Spleen (tissue), 11 donors: Measurements from ENCODE around the gene PWP2. TPM values are rescaled to one million over a fixed set of nuclear protein-coding genes. Genes with fewer than 3 reads are reported as not detected.
"Not testable (repeated sequence)": the region's sequence is repeated elsewhere in the genome, so short reads cannot be mapped to it uniquely, and the experiment has no call there.

Source experiments
- DNase-seq: peaks from one replicate; pipeline ENCODE4 v3.0.0-alpha.2; 2020
- H3K27ac ChIP-seq, 8 donors: fragments of 200-600 bp; sonication (generic) in 7 of 8; 1 replicate in 4 of 8; 2 replicates in 4 of 8; pipeline versions ENCODE4 v1.5.0 to v1.8.0; 2016 to 2021; ENCODE audit warnings: inconsistent platforms in 4 of 8, mild to moderate bottlenecking in 4 of 8, moderate library complexity in 1 of 8
- H3K27me3 ChIP-seq, 7 donors: fragments of 200-600 bp; sonication (generic) in 6 of 7; replicated peaks in 1 of 7; 1 replicate in 4 of 7; 2 replicates in 3 of 7; pipeline versions ENCODE4 v1.5.0 to v1.8.0; 2016 to 2021; ENCODE audit warnings: inconsistent platforms in 3 of 7, mild to moderate bottlenecking in 1 of 7
- H3K36me3 ChIP-seq, 6 donors: fragments of 200-600 bp; sonication (generic) in 5 of 6; 1 replicate in 4 of 6; 2 replicates in 2 of 6; pipeline versions ENCODE4 v1.5.0 to v1.8.0; 2016 to 2021; ENCODE audit warnings: inconsistent platforms in 2 of 6
- H3K4me1 ChIP-seq, 6 donors: fragments of 200-600 bp; sonication (generic) in 5 of 6; 1 replicate in 3 of 6; 2 replicates in 3 of 6; pipeline versions ENCODE4 v1.5.0 to v1.8.0; 2016 to 2021; ENCODE audit warnings: inconsistent platforms in 3 of 6
- H3K4me3 ChIP-seq, 8 donors: fragments of 200-600 bp; sonication (generic) in 7 of 8; 1 replicate in 4 of 8; 2 replicates in 4 of 8; pipeline versions ENCODE4 v1.5.0 to v1.8.0; 2016 to 2021; ENCODE audit warnings: inconsistent platforms in 4 of 8, mild to moderate bottlenecking in 4 of 8, moderate library complexity in 2 of 8
- H3K9me3 ChIP-seq, 8 donors: fragments of 200-600 bp; sonication (generic) in 7 of 8; 1 replicate in 4 of 8; 2 replicates in 4 of 8; pipeline versions ENCODE4 v1.5.0 to v1.8.0; 2016 to 2021; ENCODE audit warnings: inconsistent platforms in 4 of 8
- WGBS, 5 donors: extraction: QIAGEN DNeasy Blood & Tissue Kit in 3 of 5; methylation state at CpG; one replicate each; pipeline versions ENCODE4 v1.1.5 to v1.1.7; 2013 to 2018; 5-methylcytosine and 5-hydroxymethylcytosine counted together
- intact Hi-C: fragments of 100-400 bp; cut with DNase I; formaldehyde crosslinking; loops from one replicate; pipeline ENCODE4 v1.15.0; 2023; ENCODE audit warnings: low total_unique reads
- polyA plus RNA-seq, 3 donors: library from polyadenylated mRNA; stranded (reverse); fragments of 200-250 nt; gene quantifications; one replicate each; pipeline ENCODE4 v1.2.1, GENCODE V29; 2013
- total RNA-seq, 7 donors: library from RNA; depleted of rRNA in 3 of 7; stranded (reverse); fragments of >200 nt in 3 of 7; fragmentation: NEBNext Ultra II Directional in 4 of 7; extraction: Animal tissue kit (Norgen Biotek cat#: 25700) in 4 of 7; gene quantifications; one replicate each; pipeline versions ENCODE4 v1.1.0 to v1.2.1, GENCODE V29; 2016 to 2021
- TF ChIP-seq, protein P1 (sequence below), 11 experiments: fragments of 200-600 bp in 7 of 11; fragments of 450-650 bp in 4 of 11; sonication (generic) in 4 of 11; IDR thresholded peaks in 8 of 11; conservative IDR thresholded peaks in 3 of 11; 1 replicate in 7 of 11; 2 replicates in 4 of 11; pipeline versions ENCODE4 v1.4.0 to v1.8.0; 2016 to 2021; ENCODE audit warnings: antibody characterized with exemption in 11 of 11, inconsistent platforms in 4 of 11, mild to moderate bottlenecking in 1 of 11
- donor health status: healthy with polysubstance abuse.
- donor health status: DM: no; HTN: no; CAD: no; lungs with moderate emphysema.
- donor health status: DM: no; HTN: no; CAD: no.
- donor health status: Bipolar disorder and iron deficiency.
- donor health status: healthy.
- donor health status: DM: no; HTN: no; CAD: no.
- donor health status: DM: yes; HTN: yes; CAD: no.

The PWP2 gene
- total and polyA plus RNA-seq, 10 donors = 4.8 to 17.4 (median 10.8) TPM

DNA sequence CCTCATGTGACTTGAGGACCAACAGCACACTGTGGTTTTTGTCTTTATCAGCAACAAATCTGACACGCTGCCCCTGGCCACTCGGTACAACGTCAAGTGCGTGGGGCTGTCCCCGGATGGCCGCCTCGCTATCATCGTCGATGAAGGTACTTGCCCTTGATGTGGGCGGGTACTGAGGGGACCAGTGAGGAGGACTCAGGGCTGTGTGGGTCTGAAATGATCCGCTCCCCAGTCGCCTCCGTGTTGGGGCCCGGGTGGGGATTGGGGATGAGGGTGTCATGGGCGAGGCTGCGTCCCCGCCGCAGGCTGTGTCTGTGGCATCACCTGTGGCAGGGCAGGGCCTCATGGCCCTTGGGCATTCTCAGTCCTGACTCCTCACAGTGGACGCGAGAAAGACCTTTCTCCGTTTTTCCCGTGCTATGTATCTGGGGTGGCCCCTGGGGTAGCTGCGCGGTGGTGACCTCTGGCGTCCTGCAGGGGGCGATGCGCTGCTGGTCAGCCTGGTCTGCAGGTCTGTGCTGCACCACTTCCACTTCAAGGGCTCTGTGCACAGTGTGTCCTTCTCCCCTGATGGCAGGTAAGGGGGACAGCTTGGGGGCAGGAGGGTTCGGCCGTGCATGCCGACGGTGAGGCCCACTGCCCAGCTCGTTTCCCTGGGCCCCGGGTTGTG, 6.6 kb downstream of the PWP2 start:
- H3K27ac ChIP-seq, H3K4me3 ChIP-seq, H3K27me3 ChIP-seq, H3K9me3 ChIP-seq, intact Hi-C loops, H3K36me3 ChIP-seq, DNase-seq, H3K4me1 ChIP-seq: not testable (repeated sequence)
- TF ChIP-seq, protein P1, sequence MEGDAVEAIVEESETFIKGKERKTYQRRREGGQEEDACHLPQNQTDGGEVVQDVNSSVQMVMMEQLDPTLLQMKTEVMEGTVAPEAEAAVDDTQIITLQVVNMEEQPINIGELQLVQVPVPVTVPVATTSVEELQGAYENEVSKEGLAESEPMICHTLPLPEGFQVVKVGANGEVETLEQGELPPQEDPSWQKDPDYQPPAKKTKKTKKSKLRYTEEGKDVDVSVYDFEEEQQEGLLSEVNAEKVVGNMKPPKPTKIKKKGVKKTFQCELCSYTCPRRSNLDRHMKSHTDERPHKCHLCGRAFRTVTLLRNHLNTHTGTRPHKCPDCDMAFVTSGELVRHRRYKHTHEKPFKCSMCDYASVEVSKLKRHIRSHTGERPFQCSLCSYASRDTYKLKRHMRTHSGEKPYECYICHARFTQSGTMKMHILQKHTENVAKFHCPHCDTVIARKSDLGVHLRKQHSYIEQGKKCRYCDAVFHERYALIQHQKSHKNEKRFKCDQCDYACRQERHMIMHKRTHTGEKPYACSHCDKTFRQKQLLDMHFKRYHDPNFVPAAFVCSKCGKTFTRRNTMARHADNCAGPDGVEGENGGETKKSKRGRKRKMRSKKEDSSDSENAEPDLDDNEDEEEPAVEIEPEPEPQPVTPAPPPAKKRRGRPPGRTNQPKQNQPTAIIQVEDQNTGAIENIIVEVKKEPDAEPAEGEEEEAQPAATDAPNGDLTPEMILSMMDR (IDR thresholded peaks at IDR 0.05 in 8 of 11, conservative IDR thresholded peaks at IDR 0.05 in 3 of 11) = peak in 1 of 11 experiments; percentile 15
- WGBS, 5 donors = no CpG with 5 or more reads among the region's 33 CpGs

DNA sequence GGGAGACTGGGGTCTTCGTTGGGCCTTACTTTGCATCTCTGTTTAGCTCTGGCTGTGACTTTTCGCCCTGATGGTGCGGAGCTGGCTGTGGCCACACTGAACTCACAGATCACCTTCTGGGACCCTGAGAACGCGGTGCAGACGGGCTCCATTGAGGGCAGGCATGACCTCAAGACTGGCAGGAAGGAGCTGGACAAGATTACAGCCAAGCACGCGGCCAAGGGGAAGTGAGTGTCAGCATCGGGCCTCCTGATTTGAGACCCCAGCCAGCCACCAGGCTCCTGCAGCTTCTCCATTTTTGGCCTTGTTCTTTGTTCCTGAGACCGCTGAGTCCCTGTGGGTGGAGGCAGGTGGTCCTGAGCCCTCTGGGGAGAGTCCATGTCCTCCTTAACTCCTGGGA, 14.9 kb downstream of the PWP2 start:
- H3K36me3 ChIP-seq, H3K4me1 ChIP-seq, DNase-seq, H3K27ac ChIP-seq, H3K9me3 ChIP-seq, intact Hi-C loops, H3K27me3 ChIP-seq, H3K4me3 ChIP-seq: not testable (repeated sequence)
- WGBS, 5 donors = no CpG with 5 or more reads among the region's 10 CpGs

DNA sequence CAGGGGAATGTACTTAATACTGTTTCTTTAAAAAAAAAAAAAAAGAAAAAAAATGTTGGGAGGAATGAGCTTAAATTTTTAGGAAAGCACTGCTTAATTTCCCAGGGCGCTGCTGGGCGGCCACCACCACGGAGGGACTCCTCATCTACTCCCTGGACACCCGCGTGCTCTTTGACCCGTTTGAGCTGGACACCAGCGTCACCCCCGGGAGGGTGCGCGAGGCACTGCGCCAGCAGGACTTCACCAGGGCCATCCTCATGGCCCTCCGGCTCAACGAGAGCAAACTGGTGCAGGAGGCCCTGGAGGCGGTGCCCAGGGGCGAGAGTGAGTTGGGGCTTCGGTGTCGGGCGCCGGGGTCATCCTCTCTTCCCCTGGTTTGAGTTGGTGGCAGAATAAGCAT, 20.6 kb downstream of the PWP2 start:
- H3K27ac ChIP-seq, H3K9me3 ChIP-seq, H3K27me3 ChIP-seq, intact Hi-C loops, H3K4me3 ChIP-seq, H3K4me1 ChIP-seq, DNase-seq, H3K36me3 ChIP-seq: not testable (repeated sequence)
- no CpG with 5 or more reads among the region's 19 CpGs for WGBS, 5 donors

DNA sequence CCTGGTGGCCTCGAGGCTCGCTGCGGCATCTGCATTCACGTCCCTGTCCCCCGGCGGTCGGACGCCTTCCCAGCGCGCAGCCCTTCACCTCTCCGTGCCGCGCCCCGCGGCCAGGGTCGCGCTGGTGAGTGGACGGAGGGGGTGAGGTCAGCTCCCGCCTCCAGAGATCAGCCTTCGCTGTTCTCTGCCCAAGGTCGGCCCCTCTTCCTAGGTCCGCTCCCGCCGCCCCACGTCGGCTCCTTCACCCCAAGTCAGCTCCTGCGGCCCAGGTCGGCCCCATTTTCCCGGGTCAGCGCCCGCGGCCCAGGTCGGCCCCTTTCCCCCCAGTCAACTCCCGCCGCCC, 26.5 kb downstream of the PWP2 start:
- peak overlapping the region in 1 of 8 donors; percentile 41 for H3K4me3 ChIP-seq
- H3K27ac ChIP-seq = peak overlapping the region in 1 of 8 donors; percentile 76
- WGBS, 5 donors = no CpG with 5 or more reads among the region's 35 CpGs
- H3K9me3 ChIP-seq, H3K4me1 ChIP-seq, H3K27me3 ChIP-seq, DNase-seq, H3K36me3 ChIP-seq, intact Hi-C loops: not testable (repeated sequence)

DNA sequence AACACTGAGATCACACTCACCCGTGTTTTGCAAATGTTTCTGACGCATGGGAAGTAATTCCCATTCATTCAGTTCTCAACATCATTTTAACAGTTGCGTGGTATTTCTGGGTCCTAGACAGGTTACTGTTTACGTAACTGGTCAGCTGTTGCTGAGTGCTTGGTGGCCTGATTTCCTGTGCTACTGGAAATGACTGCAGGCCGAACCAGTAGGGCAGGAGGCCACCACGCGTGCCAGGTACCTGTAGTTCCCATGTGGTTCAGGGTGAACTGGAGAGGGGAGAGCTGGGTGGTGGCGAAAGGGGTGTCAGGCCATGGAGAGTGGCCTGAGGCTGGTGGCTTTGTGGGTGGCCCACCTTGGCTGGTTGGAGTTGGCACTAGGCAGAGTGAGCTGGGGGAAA, 27.5 kb downstream of the PWP2 start:
- no CpG with 5 or more reads among the region's 8 CpGs for WGBS, 5 donors
- H3K36me3 ChIP-seq = not testable (repeated sequence)

DNA sequence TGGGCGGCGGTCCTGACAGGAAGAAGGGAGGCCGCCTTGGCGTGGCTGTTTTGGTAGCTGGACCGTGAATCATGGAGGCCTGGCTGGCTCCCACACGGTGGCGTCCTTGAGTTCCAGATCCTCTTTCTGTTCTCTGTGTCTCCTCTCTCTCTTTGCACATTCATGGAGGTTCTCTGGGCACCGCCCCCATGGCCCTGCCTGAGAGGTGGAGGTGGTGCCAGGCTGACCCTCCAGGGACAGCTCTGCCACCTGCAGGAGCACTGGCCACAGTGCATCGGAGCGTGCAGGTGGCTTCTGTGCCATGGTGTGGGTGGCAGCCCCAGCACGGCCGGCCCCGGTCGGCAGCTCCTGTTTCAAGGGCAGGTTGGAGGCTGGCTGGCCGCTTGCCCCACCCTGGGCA, 30.8 kb downstream of the PWP2 start:
- H3K4me3 ChIP-seq, H3K27ac ChIP-seq, DNase-seq, H3K36me3 ChIP-seq, intact Hi-C loops, H3K4me1 ChIP-seq, H3K27me3 ChIP-seq, H3K9me3 ChIP-seq: not testable (repeated sequence)
- no CpG with 5 or more reads among the region's 15 CpGs for WGBS, 5 donors

More for the DNA sequence above, 27.5 kb downstream of the PWP2 start:
- H3K27ac ChIP-seq, H3K4me1 ChIP-seq, H3K9me3 ChIP-seq, H3K27me3 ChIP-seq, H3K4me3 ChIP-seq, intact Hi-C loops, DNase-seq: not testable (repeated sequence)

DNA sequence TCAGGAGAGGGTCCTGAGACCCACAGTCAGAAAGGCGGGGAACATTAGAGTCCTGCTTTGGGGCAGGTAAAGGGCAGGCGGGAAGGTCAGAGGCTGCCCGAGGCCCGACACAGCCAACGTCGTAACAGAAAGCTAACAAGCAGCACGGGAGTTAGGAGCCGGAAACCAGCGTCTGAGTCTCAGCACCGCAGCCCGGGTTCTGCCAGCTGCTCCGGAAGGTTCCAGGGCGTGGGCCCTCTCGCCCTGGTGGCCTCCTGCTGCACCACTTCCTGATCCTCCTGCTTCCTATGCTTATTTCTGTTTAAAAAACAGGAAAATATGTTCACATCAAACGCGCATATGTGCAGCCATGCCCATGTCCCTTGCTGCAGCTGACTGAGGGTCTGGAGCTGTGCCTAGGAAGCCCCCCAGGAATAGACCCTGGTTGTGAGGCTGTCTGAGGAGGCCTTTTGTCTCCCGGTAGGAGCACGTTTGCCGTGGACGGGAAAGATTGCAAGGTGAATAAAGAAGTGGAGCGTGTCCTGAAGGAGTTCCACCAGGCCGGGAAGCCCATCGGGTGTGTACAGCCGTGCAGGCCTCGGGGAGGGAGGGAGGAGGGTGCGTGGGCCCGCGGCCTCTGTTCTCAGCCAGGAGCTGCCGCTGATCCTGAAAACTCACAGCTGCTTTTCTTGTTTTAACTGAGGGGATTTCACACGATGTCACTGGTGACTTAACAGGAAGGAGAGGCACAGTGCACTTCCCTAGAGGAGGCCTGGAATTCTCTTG, 32.8 kb downstream of the PWP2 start:
- H3K27me3 ChIP-seq, H3K4me1 ChIP-seq, H3K9me3 ChIP-seq, intact Hi-C loops, H3K36me3 ChIP-seq, H3K4me3 ChIP-seq: not testable (repeated sequence)
- DNase-seq = peak; percentile 18
- peak overlapping the region in 4 of 8 donors; percentile 67 to 78 (median 72) for H3K27ac ChIP-seq
- 29 to 82% (median 46%) methylated on average over 2 to 6 of the region's 30 CpGs; no CpG with 5 or more reads in 2 of the 5 donors for WGBS, 5 donors

DNA sequence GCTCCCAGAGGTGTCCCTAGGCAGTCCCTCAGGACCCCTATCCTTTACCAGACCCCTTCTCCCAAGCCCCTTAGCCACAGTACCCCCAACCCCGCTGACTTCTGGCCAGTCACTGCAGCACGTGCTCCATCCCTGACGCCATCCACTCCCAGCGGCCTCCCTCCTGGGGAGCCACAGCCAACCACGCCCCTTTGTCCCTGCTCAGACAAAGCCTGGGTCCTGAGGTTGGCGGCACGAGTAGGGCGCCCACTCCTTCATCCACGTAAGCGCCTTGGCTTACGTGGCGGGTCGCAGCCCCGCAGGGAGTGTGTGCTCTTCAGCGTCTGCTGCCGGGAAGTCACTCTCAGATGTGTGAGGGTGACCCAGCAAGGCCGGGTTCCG, 33.3 kb downstream of the PWP2 start:
- H3K27me3 ChIP-seq, intact Hi-C loops, H3K4me1 ChIP-seq, H3K4me3 ChIP-seq, DNase-seq, H3K9me3 ChIP-seq, H3K36me3 ChIP-seq: not testable (repeated sequence)
- H3K27ac ChIP-seq = peak overlapping the region in 1 of 8 donors; percentile 51
- WGBS, 5 donors = no CpG with 5 or more reads among the region's 18 CpGs

DNA sequence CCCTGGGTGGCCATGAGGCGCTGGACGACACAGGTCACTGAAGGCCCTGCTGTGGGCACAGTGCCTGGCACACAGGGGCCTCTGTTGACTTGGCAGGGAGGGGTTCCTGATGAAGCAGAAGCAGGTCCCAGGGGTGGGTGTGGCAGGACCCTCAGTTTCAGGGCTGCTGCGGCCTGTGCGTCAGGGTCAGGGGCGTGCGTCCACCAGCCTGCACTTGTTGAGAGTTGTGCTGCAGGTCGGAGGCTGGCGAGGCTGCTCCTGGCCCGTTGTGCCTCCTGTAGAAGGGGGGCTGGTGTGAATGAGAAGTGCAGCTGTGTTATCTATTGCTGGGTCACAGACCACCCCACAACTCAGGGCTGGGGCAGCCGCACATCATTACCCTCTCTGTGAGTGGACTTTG, 35.3 kb downstream of the PWP2 start:
- intact Hi-C loops, H3K27ac ChIP-seq, H3K4me3 ChIP-seq, H3K36me3 ChIP-seq, H3K27me3 ChIP-seq, H3K4me1 ChIP-seq, H3K9me3 ChIP-seq, DNase-seq: not testable (repeated sequence)
- WGBS, 5 donors = 72% methylated on average over 6 of the region's 10 CpGs; no CpG with 5 or more reads in 4 of the 5 donors

DNA sequence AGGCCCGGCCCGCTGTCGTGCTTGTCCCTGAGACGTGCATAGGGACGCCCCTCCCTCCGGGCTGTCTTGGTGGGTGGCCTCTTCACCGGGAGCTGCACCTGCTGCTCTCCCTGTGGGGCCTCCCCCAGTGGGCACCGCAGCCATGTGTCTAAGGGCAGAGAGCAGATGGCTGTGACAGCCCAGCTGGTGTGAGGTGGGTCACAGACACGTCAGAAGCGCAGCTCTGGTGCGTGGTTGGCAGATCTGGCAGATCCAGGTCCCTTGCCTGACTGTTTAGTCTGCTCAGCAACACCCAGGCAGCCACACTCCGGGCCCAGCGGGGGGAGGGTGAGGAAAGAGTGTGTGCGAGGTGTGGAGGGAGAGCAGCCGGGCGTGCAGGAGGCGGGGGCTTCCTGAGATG, 36.2 kb downstream of the PWP2 start:
- H3K36me3 ChIP-seq, H3K4me1 ChIP-seq, DNase-seq, H3K9me3 ChIP-seq, intact Hi-C loops, H3K27me3 ChIP-seq, H3K4me3 ChIP-seq: not testable (repeated sequence)
- H3K27ac ChIP-seq = peak overlapping the region in 1 of 8 donors; percentile 50
- 10% methylated on average over 2 of the region's 17 CpGs; no CpG with 5 or more reads in 4 of the 5 donors for WGBS, 5 donors
